Keratinocyte (primary cell): ENCODE results near the gene RGS6.

Experiments
- EZH2 ChIP-seq: IDR thresholded peaks from one replicate; pipeline ENCODE4 v1.6.1; 2012; ENCODE audit warnings: inconsistent platforms, mild to moderate bottlenecking, low read length, moderate library complexity
- TF ChIP-seq, protein P1 (sequence below), 3 experiments: IDR thresholded peaks in 1 of 3; conservative IDR thresholded peaks in 1 of 3; optimal IDR thresholded peaks in 1 of 3; 2 replicates in 2 of 3; 3 replicates in 1 of 3; pipeline versions ENCODE3 to v1.5.1; 2011; ENCODE audit warnings: low read length in 3 of 3, mild to moderate bottlenecking in 3 of 3, moderate library complexity in 2 of 3, control low read depth in 1 of 3, inconsistent platforms in 1 of 3; ENCODE audit not compliant: insufficient read depth in 2 of 3; ENCODE audit errors: extremely low read depth in 1 of 3

GRCh38 chr14:72177251-72177650, 245.0 kb downstream of the RGS6 start:
- TF ChIP-seq, protein P1, sequence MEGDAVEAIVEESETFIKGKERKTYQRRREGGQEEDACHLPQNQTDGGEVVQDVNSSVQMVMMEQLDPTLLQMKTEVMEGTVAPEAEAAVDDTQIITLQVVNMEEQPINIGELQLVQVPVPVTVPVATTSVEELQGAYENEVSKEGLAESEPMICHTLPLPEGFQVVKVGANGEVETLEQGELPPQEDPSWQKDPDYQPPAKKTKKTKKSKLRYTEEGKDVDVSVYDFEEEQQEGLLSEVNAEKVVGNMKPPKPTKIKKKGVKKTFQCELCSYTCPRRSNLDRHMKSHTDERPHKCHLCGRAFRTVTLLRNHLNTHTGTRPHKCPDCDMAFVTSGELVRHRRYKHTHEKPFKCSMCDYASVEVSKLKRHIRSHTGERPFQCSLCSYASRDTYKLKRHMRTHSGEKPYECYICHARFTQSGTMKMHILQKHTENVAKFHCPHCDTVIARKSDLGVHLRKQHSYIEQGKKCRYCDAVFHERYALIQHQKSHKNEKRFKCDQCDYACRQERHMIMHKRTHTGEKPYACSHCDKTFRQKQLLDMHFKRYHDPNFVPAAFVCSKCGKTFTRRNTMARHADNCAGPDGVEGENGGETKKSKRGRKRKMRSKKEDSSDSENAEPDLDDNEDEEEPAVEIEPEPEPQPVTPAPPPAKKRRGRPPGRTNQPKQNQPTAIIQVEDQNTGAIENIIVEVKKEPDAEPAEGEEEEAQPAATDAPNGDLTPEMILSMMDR (optimal IDR thresholded peaks at IDR 0.05 in 1 of 3, IDR thresholded peaks at IDR 0.05 in 1 of 3, conservative IDR thresholded peaks at IDR 0.05 in 1 of 3; ENCODE audit: extremely low read depth in 1 of 3, insufficient read depth in 2 of 3, low read length in 3 of 3), result no peak
- TF ChIP-seq EZH2, result no peak
